CD1c-positive myeloid dendritic cell (primary cell): ENCODE data around the gene MREG.

Source experiments
- DNase-seq: peaks from one replicate; pipeline ENCODE4 v3.0.0-alpha.2; 2016; ENCODE audit errors: extremely low spot score

The MREG gene

DNA sequence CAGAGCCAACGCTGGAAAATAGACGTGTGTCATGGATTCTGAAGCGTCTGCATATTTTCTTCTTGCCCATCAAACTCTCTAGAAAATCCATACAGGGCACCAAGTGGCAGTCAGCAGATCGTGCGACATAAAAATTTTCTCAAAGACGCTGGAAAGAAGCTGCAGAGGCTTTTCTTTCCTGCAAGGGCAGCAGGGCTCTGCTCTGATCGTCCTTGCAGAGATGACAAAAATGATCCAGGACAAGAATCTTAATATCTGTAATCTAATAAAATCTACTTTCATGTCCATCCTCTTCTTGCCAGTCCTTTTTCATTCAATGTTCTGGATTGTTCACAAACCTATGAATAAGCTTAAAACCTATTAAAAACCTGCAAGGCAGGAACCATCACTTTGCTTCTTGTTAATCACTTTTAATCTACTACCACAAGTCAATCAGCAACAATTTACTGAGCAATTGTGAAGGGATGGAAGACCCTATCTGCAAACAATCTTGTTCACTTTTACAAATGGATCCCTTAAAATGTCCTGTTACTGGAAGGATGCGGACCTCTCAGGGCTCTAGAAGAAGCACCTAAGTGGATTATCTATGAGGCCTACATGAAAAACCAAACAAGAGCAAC, 93.6 kb downstream of the MREG start:
- no peak for DNase-seq

DNA sequence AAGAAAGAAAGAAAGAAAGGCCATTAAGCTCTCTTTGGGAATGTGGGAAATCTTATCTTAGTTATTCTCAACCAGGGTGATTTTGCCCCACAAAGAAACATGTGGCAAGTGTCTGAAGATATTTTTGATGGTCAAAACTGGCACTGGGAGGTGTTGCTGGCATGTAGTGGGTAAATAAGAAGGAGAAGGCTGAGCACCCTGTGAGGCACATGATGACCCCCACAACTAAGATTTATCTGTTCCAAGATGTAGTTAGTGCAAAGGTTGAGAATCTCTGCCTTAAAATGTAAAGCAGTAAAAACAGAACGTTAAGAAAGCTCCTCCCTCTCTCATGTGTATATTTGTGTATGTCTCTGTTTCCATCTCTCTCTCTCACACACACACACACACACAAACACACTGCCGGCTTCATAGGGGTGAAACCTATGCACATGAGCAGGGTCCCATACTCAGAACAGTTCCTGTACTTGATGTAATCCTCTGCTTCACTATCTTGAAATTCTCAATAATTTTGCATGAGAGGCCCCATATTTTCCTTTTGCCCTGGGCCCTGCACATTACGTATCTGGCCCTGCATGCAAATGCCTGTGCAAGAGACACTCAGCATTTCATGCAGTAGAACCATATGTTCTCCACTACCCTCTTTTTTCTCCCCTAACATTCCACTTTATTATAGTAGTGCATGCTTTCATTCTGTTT, 94.3 kb downstream of the MREG start:
- DNase-seq = no peak

DNA sequence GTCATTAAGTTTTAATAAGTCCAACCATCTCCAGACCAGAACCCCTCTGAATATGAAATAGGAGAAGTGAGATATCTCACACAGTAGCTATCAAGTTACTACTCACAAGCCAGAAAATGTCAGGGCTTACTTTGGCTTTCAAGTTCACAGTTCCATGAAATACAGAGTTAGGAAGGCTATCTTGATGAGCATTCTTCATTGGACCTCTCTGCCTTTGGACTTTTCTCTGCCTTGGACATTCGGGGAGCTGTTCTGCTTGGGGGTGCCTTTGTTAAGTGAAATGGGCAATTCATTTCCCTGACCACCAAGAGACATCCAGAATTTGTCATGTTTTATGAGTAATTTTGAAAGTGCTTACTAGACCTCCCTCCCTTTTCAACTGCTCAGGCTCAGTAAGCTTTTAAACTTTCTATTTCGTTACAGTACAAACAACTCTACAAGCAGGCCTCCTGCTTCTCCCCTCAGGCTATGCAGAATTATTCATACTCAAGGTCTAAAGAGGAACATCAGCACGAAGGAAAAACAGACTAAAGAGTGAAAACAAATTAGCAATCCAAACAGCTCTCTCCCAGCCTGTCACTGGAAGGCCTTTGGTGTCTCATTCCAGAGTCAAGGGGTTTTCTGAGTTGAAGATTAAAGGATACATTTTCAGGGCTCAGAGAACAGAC, 95.3 kb downstream of the MREG start:
- DNase-seq = peak; percentile 23

DNA sequence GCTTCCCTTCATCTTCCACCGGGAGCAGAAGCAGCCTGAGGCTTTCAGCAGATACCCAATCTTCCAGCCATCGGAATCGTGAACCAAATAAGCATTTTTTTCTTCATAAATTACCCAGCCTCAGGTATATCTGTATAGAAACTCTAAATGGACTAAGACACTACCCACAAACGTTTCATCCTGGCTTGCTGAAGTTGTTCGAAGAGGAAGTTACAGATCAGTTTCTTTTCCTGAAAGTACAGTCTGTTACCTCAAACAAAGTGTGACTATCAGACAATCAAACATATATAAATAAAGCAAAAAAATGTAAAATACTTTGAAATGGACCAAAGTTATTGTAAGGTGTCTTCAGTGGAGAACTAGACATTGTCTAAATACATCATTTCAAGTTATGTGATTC, 97.9 kb downstream of the MREG start:
- no peak for DNase-seq

DNA sequence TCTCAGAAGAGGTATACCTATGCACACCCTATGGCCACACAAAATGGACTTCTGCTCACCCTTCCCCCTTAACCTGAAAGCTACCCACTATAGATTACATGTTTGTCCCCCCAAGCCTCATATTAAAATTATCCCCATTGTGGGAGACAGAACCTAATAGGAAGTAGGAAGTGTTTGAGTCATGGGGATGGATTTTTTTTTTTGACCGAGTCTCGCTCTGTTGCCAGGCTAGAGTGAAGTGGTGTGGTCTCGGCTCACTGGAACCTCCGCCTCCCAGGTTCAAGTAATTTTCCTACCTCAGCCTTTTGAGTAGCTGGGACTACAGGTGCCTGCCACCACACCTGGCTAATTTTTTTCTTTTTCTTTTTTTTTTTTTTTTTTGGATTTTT, 98.6 kb downstream of the MREG start:
- DNase-seq = no peak

DNA sequence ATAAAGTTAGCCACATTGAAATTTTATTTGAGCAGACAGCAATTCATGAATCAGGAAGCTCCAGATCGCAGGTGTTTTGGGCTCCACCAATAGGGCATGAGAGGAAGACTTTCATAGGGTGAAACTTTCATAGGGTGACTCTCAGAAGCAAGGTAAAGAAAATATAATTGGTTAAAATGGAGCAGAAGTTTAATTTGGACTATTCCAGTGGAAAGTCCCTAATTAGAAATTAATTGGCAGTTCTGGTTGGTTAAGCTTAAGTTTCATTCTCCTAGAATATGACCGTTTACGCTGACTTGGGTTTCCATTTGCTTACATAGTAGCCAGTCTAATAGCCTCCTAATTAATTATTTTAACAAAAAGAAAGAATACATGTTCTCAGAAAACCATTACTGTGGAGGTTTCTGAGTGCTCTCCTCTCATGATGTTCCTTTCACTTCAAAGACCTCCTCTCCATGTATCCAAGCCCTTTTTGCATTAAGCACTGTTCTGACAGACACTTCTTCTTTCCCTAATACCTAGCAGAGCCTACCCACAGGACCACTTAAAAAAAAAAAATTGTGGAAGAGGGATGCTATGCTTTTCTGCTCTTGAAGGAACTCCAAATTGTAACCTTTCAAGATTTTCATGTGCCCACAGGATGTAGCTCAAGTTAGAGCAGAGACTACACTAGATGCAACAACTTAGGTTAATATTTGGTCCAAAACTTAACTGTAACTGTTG, 99.1 kb downstream of the MREG start:
- no peak for DNase-seq

DNA sequence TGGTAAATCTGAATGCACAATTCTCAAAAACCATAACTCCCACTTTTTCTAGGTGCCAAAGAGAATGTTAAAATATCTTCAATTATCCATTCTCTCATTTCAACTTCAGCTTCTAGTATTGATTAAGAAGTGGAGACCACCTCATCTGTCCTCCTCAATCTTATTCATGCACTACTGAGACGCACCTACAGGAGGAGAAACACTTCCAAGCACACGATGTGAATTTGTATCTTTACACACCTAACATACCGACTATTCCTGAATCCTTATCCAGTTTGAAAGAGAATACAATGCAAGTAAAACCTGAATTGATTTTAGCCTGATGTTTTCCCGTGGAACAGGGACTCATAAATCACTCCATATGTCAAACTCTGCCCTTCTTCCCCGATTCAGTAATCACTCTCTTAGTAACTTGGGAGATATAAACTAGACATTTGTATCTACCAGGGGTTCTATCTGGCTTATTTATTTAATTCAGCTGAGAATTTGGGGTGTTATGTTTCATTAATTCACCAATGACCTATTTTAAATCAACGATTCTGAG, 101.0 kb downstream of the MREG start:
- no peak for DNase-seq

DNA sequence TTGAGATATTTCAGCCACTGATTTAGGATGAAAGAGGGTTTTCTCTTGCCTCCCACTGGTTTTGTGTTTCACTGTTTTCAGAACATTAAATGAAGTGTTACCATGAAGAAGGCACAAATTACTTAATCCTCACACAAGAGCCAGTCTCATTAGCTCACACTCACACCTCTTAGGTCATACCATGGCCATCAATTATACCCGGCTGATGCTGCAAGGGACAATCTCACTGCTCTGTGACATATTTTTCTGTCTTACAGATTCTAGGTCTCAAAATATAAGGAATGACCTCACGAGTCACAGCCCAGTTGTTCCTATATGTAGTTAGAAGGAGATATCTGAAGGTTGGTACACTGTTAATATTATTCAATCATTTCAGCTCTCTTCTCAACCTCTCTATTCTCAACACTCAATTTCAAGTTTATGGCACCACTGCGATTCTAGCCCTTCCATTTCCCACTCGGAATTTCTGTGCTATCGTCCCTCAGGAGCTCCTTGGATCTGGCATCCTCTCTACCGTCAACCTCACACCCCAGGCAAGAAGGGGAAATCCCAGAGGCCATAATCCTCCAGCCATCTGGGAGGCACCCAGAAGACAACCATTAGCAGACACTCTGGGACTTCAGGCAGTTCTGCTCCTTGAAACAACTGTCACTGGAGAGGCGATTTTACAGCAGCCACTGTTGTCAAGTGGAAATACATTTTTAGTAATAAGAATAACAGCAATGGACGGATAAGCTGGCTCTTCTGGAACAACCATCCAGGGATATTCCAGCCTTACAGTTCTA, 101.9 kb downstream of the MREG start:
- DNase-seq = no peak

DNA sequence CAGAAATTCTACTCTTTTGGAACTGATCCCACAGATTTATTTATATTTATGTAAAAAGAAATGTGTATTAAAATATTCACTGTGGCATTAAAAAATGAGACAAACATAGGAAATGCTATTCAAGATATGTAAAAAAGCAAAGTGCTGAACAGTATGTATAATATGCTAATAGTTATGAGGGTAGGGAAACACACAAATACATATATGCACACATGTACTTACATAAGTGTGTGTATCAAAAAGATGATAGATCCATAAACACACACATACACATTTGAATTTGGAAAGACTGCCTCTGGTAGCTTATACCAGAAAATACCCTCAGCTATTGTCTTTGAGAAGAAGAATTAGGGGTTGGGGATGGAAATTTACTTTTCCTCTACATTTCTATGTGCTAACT, 103.2 kb downstream of the MREG start:
- DNase-seq = no peak

DNA sequence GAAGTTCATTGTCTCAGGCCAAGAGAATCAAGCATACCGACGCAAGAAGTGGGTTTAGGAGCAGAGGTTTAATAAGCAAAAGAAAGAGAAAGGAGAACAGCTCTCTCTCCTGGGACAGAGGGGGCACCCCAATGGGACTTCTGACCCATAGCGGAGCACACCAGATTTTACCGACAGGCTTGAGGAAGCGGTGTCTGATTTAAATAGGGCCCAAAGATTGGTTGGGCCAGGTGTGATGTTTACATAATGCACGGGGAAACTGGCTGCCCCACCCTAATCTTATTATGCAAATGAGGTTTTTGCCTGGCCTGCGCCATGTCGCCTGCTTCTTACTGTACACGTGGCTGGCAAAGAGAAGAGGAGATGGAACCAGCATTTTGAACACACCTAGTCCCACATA, 106.2 kb downstream of the MREG start:
- DNase-seq = no peak

DNA sequence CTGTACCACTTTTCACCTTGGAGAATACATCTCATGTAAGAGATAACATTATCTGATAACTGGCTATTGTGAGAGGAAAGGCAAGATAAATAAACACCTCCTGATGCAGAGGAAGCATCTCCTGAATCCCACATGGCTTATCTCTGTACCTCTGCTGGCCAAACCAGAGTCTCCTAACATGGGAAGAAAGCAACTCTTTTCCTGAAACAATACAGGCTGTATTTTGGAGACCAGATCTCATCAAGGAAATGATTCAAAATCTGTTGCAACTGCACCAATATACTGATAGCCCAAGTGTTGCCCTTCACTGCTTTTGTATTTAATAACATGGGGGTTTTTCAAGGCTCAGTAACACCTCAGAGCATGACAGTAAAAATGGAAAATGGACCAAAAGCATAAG, 106.9 kb downstream of the MREG start:
- no peak for DNase-seq

DNA sequence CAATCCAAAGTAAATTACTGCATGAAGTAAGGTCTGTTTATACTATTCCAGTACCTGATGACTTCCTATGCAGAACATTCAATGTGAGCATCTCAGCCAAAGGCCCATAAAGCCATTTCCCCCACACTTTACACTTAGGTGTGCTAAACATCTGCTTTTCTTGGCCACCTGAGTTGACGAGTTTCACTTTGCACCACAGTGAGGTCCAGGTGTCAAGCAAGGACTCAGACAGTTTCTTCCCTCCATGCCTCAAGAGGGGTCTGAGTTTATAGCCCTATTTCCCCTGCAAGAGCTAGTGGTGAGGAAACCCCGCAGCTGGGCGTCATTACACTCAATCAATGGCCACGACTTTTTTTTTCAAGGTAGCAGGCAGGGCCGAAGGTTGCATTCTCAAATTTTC, 107.7 kb downstream of the MREG start:
- no peak for DNase-seq

DNA sequence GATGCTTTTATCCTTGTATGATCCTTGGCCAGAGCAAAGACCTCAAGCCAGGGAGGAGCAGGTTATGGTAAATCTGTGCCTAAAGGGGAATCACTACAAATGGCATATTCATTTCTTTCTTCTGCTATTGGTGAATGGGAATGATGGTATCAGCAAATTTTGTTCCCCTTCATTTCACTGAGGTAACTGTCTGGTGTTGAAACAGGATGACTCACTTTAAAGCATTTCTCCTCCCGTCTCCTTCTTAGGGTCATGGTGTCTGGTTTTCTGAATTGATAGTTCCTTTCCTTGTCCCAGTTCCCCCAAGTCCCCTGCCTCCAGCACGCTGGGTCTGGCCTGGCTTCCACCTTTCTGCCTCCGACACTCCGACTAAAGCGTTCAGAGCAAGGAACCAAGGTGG, 109.2 kb downstream of the MREG start:
- DNase-seq = peak; percentile 90

DNA sequence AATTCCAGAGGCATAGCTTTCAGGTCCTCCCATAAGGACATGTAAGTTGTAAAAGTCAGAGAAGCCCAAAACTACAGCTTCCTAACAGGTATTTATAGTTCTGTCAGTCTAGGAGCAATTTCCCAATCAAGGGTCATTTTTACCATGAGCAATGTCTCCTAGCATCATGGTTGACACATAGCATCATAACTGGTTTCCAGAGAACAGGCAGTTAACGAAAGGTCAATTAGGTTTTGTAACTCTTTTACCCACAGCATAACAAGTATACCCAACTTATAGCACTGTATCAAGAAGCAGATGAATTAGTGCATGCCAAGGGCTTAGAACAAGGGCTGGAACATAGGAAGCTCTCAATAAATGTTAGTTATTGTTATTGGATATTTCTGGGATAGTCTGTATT, 110.1 kb downstream of the MREG start:
- DNase-seq = peak; percentile 80

DNA sequence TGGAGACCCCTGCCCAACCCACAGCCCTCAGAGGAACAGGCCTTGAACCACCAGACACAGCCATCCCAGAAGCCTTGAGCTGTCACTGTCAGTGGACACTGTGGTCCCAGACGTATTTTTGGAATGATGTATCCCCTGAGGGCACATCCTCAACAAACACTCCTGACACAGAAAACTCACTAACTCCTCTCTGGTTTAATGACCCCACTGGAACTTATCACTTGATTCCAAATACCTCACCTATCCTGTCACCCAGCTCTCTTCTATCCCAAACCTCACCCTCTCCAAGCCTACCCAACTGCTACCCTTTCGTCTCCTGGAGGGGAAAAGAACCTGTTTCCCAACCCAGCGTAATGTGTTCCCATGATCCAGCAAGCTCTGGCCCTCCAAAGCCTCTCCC, 111.6 kb downstream of the MREG start:
- DNase-seq = no peak

DNA sequence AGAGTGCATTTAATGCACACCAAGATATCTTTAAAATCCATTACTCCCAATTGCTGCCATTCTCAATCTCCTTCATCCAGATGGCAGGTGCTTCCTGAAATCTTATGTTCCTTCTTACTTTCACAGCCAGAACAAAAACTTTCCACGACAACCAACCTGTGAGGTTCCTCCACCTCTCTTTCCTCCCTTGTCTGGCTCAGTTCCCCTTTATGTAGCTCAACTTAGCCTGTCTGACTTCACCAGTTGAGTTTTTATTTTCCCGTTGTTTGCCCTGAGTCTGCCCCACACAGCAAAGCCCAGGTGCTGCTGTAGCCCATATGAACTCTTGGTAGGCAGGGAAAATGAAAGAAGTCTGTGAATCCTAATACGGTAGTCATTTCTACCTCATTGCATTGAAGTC, 112.5 kb downstream of the MREG start:
- peak; percentile 70 for DNase-seq

DNA sequence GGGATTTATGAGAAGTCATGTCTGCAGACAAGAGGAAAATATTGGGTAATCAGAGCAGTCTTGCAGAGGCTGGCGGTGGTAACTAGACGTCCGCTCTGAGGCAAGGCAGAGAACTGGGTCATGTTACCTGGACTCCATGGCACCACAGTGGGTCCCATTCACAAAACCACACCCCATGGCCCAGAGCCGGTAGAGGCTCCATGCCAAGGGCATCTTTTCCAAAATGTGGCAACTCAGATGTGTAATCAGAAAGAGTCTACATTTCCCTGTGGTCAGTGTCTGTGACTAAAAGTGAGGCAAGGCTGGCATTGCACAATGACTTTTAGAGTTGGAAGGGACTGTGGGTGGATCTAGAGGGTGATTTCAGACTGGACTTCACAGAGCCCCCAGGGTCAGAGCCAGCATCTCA, 113.1 kb downstream of the MREG start:
- DNase-seq = peak; percentile 91

DNA sequence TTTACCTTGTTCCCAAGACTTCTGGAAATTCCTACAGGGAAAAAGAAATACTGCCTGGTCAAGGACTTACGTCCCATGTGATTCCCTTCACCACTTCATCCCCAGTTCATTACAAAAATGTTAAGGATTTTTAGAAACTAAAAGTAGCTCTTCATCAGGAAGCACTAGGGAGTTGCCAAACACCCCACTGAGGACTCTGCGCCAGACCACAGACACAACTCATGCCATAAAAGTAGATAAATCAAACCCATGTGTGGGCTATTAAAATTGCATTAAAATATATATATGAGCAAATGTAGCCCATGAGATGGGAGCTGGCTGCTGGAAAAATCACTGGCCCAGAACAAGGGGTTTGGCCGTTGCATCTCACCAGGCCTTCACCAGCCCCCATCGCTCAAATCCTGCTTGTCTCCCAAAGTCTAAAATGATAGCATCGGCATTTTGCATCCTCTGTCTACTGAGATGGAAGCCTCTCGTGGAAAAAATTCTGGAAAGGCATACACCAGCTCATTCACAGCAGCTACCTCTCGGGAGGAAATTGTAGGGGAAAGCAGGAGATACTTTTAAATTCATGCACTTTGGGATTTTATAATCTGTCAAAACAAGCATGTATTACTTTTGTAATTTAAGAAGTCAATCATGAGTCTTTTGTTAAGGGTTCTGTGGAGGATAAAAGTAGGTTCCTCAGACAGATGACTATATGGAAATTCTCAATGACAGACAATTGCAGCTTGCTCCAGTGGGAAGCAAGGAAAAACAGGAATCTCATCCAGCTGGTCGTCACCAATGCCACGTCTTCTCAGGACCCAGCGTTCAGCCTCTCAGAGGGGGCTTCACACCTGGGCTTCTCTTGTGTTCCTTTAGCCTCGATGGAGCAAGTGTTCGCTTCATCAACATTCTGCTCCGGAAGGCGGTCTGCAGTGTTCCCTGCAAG, 113.9 kb downstream of the MREG start:
- DNase-seq = no peak

DNA sequence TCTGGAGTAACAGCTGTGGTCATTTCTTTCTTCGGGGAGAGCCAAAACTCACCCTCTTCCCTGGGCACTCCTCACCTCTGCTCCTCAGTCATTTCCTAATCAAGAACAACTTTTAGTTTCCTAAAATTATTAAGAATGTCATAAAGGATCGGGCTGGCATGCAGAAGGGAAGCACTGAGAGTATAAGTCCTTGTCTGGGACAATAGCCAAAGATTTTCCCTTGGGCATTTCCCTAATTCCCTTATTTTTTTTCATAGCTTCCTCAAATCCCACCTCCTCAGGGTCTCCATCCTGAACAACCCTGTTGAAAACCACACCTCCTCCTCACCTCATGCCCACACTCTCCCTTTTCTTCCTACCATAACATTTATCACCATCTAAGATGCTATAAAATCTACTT, 115.0 kb downstream of the MREG start:
- no peak for DNase-seq

DNA sequence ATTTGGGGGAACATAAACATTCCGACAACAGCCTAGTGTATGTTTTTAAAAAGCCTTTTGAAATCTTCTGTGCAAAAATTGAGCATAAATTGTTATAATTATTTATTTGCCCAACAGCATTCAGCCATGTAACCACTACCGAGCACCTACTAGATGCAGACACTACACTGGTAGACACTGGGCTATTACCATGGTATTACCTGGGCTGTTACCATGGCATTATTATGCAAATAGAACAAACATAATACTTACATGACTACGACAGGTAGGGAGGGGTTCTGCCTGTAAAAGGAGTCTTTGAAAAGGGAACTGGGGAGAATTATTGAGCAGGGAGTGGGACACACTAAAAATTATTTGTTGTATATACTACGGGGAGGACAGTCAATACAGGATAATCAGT, 116.4 kb downstream of the MREG start:
- DNase-seq = no peak

DNA sequence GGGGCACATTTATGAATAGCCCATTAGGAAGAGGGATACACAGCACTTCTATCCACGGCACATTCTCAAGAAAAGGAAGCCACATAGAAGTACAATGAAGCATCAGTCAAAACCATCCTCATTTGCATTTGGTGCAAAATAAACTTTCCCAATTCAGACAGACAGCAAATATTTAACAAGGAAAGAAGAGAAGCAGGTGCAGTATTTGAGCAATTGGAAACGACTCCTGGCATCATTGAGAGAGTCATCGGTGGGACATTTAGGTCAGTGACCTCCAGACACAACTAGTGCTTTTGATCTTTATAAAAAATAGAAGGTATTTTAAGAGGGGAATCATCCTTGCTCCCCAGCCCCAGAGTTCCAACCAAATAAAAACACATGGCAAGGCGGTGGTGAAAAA, 118.0 kb downstream of the MREG start:
- DNase-seq = no peak
